DMS114 treated with DMSO at 0.1 percent for 48 hours (cell line): ENCODE measurements around the gene KRT35.
"Not testable (repeated sequence)": the region's sequence is repeated elsewhere in the genome, so short reads cannot be mapped to it uniquely, and the experiment has no call there.

Source experiments
- DNase-seq: peaks from one replicate; lab custom pipeline; 2025; ENCODE audit not compliant: unreplicated experiment; lab: John Stamatoyannopoulos, UW

The KRT35 gene

GRCh38 chr17:41462705-41463104 is 18.2 kb downstream of the KRT35 start:
- no peak for DNase-seq

GRCh38 chr17:41457676-41458075 is 23.3 kb downstream of the KRT35 start:
- no peak for DNase-seq

GRCh38 chr17:41456204-41456603 is 24.7 kb downstream of the KRT35 start:
- DNase-seq: no peak

GRCh38 chr17:41455236-41455635 is 25.7 kb downstream of the KRT35 start:
- DNase-seq: no peak

- no peak for DNase-seq
Observed at GRCh38 chr17:41453066-41453465, 27.9 kb downstream of the KRT35 start.

- no peak for DNase-seq
Observed at GRCh38 chr17:41452281-41452680, 28.7 kb downstream of the KRT35 start.

GRCh38 chr17:41451154-41451728 is 29.7 kb downstream of the KRT35 start:
- DNase-seq: no peak

GRCh38 chr17:41449008-41449407 is 31.9 kb downstream of the KRT35 start:
- DNase-seq: no peak

- no peak for DNase-seq
Observed at GRCh38 chr17:41448506-41448905, 32.4 kb downstream of the KRT35 start.

GRCh38 chr17:41446806-41447205 is 34.1 kb downstream of the KRT35 start:
- DNase-seq: no peak

GRCh38 chr17:41444640-41445039 is 36.3 kb downstream of the KRT35 start:
- DNase-seq: no peak

- DNase-seq: no peak
Observed at GRCh38 chr17:41444186-41444585, 36.8 kb downstream of the KRT35 start.

GRCh38 chr17:41442739-41443138 is 38.2 kb downstream of the KRT35 start:
- no peak for DNase-seq

GRCh38 chr17:41440531-41441033 is 40.4 kb downstream of the KRT35 start, which contains the start of gene KRT38:
Gene KRT38, minus strand, starts transcription at chr17:41440983. Its CDS starts 62 bp downstream, at chr17:41440921.
- DNase-seq: no peak

GRCh38 chr17:41439375-41439774 is 41.6 kb downstream of the KRT35 start:
- no peak for DNase-seq

- no peak for DNase-seq
Observed at GRCh38 chr17:41437769-41438168, 43.2 kb downstream of the KRT35 start.

GRCh38 chr17:41437254-41437653 is 43.7 kb downstream of the KRT35 start:
- no peak for DNase-seq

GRCh38 chr17:41434415-41434814 is 46.5 kb downstream of the KRT35 start:
- DNase-seq: no peak

- no peak for DNase-seq
Observed at GRCh38 chr17:41434005-41434404, 46.9 kb downstream of the KRT35 start.

GRCh38 chr17:41433586-41433985 is 47.4 kb downstream of the KRT35 start:
- no peak for DNase-seq

- not testable (repeated sequence) for DNase-seq
Observed at GRCh38 chr17:41430376-41430775, 50.6 kb downstream of the KRT35 start.

- no peak for DNase-seq
Observed at GRCh38 chr17:41429667-41430066, 51.3 kb downstream of the KRT35 start.

- DNase-seq: no peak
Observed at GRCh38 chr17:41428591-41429291, 52.2 kb downstream of the KRT35 start.
